Vagina (tissue), 2 donors: Measurements from ENCODE around the gene KRT14.

ENCODE experiments used
- POLR2A ChIP-seq, 2 donors: fragments of 450-650 bp; IDR thresholded peaks; one replicate each; pipeline ENCODE4 v1.6.1; 2017; ENCODE audit warnings: antibody characterized with exemption in 2 of 2, mild to moderate bottlenecking in 2 of 2, moderate library complexity in 2 of 2
- POLR2AphosphoS5 ChIP-seq, 2 donors: sonication (generic); formaldehyde crosslinking; IDR thresholded peaks; one replicate each; pipeline ENCODE4 v1.9.0; 2017; ENCODE audit warnings: antibody characterized with exemption in 2 of 2, mild to moderate bottlenecking in 2 of 2, low read depth in 1 of 2; ENCODE audit not compliant: insufficient read depth in 1 of 2
- TF ChIP-seq, protein P1 (sequence below), 3 experiments: fragments of 450-650 bp in 2 of 3; fragments of 200-600 bp in 1 of 3; sonication (generic) in 1 of 3; IDR thresholded peaks; one replicate each; pipeline ENCODE4 v1.5.1; 2017 to 2019; ENCODE audit warnings: antibody characterized with exemption in 3 of 3, mild to moderate bottlenecking in 2 of 3, moderate library complexity in 2 of 3

DNA sequence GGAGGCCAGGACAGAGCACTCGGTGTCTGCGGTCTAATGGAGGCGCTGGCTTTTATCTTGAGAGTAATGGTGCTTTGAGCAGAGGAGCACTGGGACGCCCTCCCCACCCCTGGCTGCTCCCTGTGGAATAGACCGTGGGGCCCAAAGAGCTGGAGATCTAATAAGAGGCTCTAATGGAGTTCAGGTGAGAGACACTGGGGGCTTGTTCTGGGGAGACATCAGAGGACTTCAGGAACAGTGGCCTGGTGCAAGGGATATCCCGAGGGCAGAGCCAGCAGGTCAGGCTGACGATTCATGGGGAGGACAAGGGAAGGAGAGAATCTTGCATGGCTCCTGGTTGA, 49.1 kb downstream of the KRT14 start:
- TF ChIP-seq, protein P1, sequence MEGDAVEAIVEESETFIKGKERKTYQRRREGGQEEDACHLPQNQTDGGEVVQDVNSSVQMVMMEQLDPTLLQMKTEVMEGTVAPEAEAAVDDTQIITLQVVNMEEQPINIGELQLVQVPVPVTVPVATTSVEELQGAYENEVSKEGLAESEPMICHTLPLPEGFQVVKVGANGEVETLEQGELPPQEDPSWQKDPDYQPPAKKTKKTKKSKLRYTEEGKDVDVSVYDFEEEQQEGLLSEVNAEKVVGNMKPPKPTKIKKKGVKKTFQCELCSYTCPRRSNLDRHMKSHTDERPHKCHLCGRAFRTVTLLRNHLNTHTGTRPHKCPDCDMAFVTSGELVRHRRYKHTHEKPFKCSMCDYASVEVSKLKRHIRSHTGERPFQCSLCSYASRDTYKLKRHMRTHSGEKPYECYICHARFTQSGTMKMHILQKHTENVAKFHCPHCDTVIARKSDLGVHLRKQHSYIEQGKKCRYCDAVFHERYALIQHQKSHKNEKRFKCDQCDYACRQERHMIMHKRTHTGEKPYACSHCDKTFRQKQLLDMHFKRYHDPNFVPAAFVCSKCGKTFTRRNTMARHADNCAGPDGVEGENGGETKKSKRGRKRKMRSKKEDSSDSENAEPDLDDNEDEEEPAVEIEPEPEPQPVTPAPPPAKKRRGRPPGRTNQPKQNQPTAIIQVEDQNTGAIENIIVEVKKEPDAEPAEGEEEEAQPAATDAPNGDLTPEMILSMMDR (IDR thresholded peaks at IDR 0.05), result no peak
- TF ChIP-seq POLR2A (IDR thresholded peaks at IDR 0.05), result no peak
- TF ChIP-seq POLR2AphosphoS5 (IDR thresholded peaks at IDR 0.05; ENCODE audit: insufficient read depth in 1 of 2, low read depth in 1 of 2), result no peak
